Body of pancreas (tissue), 4 donors: Measurements from ENCODE around the gene MAPK8IP3. TPM values are rescaled to one million over a fixed set of nuclear protein-coding genes. Genes with fewer than 3 reads are reported as not detected.
"Not testable (repeated sequence)": the region's sequence is repeated elsewhere in the genome, so short reads cannot be mapped to it uniquely, and the experiment has no call there.

ENCODE experiments used
- ATAC-seq: fragments of 150-250 bp; one replicate; pipeline ENCODE4 v1.9.1; 2016
- DNase-seq, 4 donors: peaks; one replicate each; pipeline ENCODE4 v3.0.0-alpha.2; 2019
- H3K27ac ChIP-seq, 4 donors: fragments of 200-600 bp; sonication (generic); 1 replicate in 3 of 4; 2 replicates in 1 of 4; pipeline versions ENCODE4 v1.5.1 to v1.6.1; 2016 to 2019; ENCODE audit warnings: mild to moderate bottlenecking in 1 of 4, mixed read lengths in 1 of 4, moderate library complexity in 1 of 4
- H3K27me3 ChIP-seq, 2 donors: fragments of 200-600 bp; sonication (generic); one replicate each; pipeline ENCODE4 v1.6.0; 2016; ENCODE audit warnings: mild to moderate bottlenecking in 1 of 2
- H3K36me3 ChIP-seq, 2 donors: fragments of 200-600 bp; sonication (generic); replicated peaks in 1 of 2; 2 replicates each; pipeline ENCODE4 v1.5.1; 2016; ENCODE audit warnings: low read depth in 2 of 2; ENCODE audit not compliant: insufficient read depth in 1 of 2
- H3K4me1 ChIP-seq: fragments of 200-600 bp; sonication (generic); one replicate; pipeline ENCODE4 v1.6.0; 2016
- H3K4me3 ChIP-seq, 2 donors: fragments of 200-600 bp; sonication (generic); 1 replicate in 1 of 2; 2 replicates in 1 of 2; pipeline ENCODE4 v1.5.1; 2016 to 2019
- H3K9me3 ChIP-seq, 3 donors: fragments of 200-600 bp; sonication (generic); 1 replicate in 2 of 3; 2 replicates in 1 of 3; pipeline ENCODE4 v1.5.1; 2016
- POLR2A ChIP-seq, 3 donors: fragments of 450-650 bp; IDR thresholded peaks; one replicate each; pipeline ENCODE4 v1.6.1; 2016; ENCODE audit warnings: antibody characterized with exemption in 3 of 3, mild to moderate bottlenecking in 2 of 3
- WGBS, 2 donors: methylation state at CpG; one replicate each; pipeline ENCODE4 v1.1.5; 2017; 5-methylcytosine and 5-hydroxymethylcytosine counted together
- intact Hi-C: fragments of 100-400 bp; cut with DNase I; formaldehyde crosslinking; loops from one replicate; pipeline ENCODE4 v1.15.1; 2023
- total RNA-seq, 2 donors: library from RNA; depleted of rRNA; stranded (reverse); fragments of >200 nt; gene quantifications; one replicate each; pipeline ENCODE4 v1.1.0, GENCODE V29; 2016
- TF ChIP-seq, protein P1 (sequence below), 7 experiments: fragments of 450-650 bp in 4 of 7; fragments of 200-600 bp in 3 of 7; sonication (generic) in 3 of 7; IDR thresholded peaks; one replicate each; pipeline ENCODE4 v1.5.1; 2016 to 2019; ENCODE audit warnings: antibody characterized with exemption in 7 of 7

Gene MAPK8IP3
- total RNA-seq, 2 donors from 2014 or later: 79.9 to 103 TPM

DNA sequence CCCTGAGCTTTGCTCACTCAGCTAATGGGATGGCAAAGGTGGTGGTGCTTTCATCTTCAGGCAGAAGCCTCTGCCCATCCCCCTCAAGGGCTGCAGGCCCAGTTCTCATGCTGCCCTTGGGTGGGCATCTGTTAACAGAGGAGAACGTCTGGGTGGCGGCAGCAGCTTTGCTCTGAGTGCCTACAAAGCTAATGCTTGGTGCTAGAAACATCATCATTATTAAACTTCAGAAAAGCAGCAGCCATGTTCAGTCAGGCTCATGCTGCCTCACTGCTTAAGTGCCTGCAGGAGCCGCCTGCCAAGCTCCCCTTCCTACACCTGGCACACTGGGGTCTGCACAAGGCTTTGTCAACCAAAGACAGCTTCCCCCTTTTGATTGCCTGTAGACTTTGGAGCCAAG is 5.7 kb upstream of the MAPK8IP3 start:
- no peaks in the 10 kb centered on the region for H3K27me3 ChIP-seq
- H3K9me3 ChIP-seq: no peaks in the 10 kb centered on the region
- ATAC-seq: no peak
- intact Hi-C loops: no loop called here
- H3K4me1 ChIP-seq: no peaks in the 10 kb centered on the region
- TF ChIP-seq, protein P1, sequence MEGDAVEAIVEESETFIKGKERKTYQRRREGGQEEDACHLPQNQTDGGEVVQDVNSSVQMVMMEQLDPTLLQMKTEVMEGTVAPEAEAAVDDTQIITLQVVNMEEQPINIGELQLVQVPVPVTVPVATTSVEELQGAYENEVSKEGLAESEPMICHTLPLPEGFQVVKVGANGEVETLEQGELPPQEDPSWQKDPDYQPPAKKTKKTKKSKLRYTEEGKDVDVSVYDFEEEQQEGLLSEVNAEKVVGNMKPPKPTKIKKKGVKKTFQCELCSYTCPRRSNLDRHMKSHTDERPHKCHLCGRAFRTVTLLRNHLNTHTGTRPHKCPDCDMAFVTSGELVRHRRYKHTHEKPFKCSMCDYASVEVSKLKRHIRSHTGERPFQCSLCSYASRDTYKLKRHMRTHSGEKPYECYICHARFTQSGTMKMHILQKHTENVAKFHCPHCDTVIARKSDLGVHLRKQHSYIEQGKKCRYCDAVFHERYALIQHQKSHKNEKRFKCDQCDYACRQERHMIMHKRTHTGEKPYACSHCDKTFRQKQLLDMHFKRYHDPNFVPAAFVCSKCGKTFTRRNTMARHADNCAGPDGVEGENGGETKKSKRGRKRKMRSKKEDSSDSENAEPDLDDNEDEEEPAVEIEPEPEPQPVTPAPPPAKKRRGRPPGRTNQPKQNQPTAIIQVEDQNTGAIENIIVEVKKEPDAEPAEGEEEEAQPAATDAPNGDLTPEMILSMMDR (IDR thresholded peaks at IDR 0.05): no peak
- TF ChIP-seq POLR2A (IDR thresholded peaks at IDR 0.05): no peak
- DNase-seq: no peak
- H3K4me3 ChIP-seq: no peak overlapping the region
- no peak overlapping the region for H3K27ac ChIP-seq
- WGBS, 2 donors: 85 to 100% methylated on average over 1 to 3 of the region's 3 CpGs
- peaks cover 0 to 13% of the 10 kb centered on the region in 2 donors for H3K36me3 ChIP-seq

DNA sequence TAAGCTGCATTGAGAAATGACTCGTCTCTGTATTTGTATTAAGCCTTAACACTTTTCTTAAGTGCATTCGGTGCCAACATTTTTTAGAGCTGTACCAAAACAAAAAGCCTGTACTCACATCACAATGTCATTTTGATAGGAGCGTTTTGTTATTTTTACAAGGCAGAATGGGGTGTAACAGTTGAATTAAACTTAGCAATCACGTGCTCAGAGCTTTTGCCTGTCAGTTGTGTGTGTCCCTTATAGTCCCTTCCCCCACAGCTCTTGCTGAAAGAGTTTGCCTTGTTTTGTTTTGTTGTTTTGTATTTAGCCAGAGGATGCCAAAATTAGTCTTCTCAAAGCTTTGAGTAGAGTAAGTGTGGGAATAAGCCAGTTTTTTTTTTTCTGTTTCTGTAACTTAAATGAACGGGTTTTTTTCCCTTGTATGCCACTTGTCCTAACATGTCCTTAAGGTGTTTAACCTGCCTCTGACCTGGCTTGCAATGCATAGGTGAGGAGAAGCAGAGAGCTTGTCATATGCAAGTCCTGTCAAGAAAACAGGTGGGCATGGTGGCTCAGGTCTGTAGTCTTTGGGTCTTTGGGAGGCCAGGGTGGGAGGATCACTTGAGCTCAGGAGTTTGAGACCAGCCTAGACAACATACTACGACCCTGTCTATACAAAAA is 4.6 kb upstream of the MAPK8IP3 start:
- Histone ChIP-seq H3K27ac (no peak overlapping the region), H3K9me3 (no peaks in the 10 kb centered on the region), H3K27me3 (no peaks in the 10 kb centered on the region), H3K36me3 (peaks cover 0 to 13% of the 10 kb centered on the region in 2 donors), H3K4me3 (no peak overlapping the region), H3K4me1 (no peaks in the 10 kb centered on the region)
- ATAC-seq (no peak), DNase-seq (no peak)
- TF ChIP-seq POLR2A (IDR thresholded peaks at IDR 0.05): no peak
- TF ChIP-seq, protein P1 (IDR thresholded peaks at IDR 0.05): no peak
- intact Hi-C loops: no loop called here
- 86 to 88% methylated on average over 6 of the region's 6 CpGs for WGBS, 2 donors

DNA sequence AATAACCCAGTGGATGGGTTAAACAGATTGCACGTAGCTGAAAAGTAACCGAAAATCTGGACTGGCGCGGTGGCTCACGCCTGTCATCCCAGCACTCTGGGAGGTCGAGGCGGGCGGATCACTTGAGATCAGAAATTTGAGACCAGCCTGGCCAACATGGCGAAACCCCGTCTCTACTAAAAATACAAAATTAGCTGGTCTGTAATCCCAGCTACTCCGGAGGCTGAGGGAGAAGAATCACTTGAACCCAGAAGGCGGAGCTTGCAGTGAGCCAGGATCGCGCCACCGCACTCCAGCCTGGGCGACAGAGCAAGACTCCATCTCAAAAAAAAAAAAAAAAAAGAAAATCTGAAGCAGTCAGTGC is 689 bp upstream of the MAPK8IP3 start:
- H3K36me3 ChIP-seq, H3K9me3 ChIP-seq, H3K27me3 ChIP-seq, intact Hi-C loops: not testable (repeated sequence)
- ATAC-seq (peak; percentile 24), DNase-seq (peak in 2 of 4 donors; percentile 23 to 29)
- peak overlapping the region; percentile 71 to 92 (median 90) for H3K27ac ChIP-seq
- H3K4me3 ChIP-seq: peak overlapping the region; percentile 29 to 81
- WGBS, 2 donors: 0 to 1% methylated on average over 16 of the region's 16 CpGs
- peaks cover 30% of the 10 kb centered on the region for H3K4me1 ChIP-seq

DNA sequence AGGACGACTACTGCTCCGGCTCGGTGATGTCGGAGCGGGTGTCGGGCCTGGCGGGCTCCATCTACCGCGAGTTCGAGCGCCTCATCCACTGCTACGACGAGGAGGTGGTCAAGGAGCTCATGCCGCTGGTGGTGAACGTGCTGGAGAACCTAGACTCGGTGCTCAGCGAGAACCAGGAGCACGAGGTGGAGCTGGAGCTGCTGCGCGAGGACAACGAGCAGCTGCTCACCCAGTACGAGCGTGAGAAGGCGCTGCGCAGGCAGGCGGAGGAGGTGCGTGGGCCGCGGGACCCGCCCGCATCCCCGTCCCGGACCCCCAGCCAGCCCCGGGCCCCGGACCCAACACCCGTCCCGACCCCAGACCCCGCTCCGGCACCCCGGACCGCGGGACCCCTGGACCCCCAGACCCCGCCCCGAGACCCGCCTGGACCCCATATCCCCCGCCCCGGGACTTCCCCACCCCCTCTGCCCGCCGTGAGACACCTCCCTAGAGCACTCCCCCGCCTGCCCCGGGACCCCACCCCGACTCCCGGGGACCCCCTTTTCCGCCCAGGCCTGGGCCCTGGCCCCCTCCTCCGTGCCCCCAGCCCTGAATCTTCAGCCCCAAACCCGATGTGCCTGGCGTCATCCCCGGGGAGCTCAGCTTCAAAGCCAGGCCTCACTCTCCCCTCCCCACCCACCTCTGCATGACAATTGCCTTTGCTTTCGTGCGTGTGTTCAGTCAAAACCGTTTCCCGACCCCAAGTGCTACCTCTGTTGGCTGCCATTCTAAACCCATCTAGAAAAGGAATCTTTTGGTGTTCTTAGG is 594 bp downstream of the MAPK8IP3 start:
- DNase-seq: peak in 1 of 4 donors; percentile 33
- Histone ChIP-seq H3K36me3 (no peaks in the 10 kb centered on the region), H3K27me3 (no peaks in the 10 kb centered on the region), H3K4me1 (peaks cover 30% of the 10 kb centered on the region), H3K4me3 (peak overlapping the region; percentile 63 to 81), H3K9me3 (no peaks in the 10 kb centered on the region), H3K27ac (peak overlapping the region; percentile 71 to 92 (median 90))
- TF ChIP-seq, protein P1 (IDR thresholded peaks at IDR 0.05): no peak
- TF ChIP-seq POLR2A (IDR thresholded peaks at IDR 0.05): no peak
- ATAC-seq: peak; percentile 12
- 0% methylated on average over 4 to 45 of the region's 62 CpGs for WGBS, 2 donors
- intact Hi-C loops: no loop called here

DNA sequence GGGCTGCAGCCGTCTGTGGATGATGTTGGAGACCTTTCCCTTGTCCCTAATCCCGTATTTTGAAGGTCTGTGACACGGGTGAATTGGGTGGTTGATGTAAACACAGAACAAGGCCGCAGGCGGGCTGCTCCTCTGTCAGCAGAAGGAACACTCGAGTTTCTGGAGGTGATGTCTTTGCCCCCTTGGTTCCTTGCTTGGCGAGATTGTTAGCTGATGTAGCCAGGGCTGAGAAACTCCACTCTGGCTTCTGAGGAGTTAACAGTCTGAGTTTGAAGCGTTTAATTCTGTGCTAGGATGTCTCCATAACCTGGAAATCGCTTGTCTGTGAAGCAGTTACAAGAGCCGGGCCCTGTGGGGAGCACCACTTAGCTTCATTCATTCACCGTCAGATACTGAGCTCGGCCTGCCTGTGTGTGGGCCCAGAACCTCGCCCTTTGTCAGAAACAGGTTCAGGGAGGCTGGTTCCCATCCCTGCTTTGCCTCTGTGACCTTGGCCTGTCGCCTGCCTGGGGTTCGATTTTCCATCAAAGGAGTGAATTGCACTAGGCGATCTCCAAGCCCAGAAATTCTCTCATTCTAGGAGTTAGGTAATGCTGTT is 1.3 kb downstream of the MAPK8IP3 start:
- WGBS, 2 donors: 1 to 6% methylated on average over 11 to 16 of the region's 16 CpGs
- intact Hi-C loops: no loop called here
- DNase-seq (peak; percentile 28 to 42 (median 32)), ATAC-seq (no peak)
- TF ChIP-seq, protein P1 (IDR thresholded peaks at IDR 0.05): no peak
- no peak for TF ChIP-seq POLR2A (IDR thresholded peaks at IDR 0.05)
- H3K27ac ChIP-seq: peak overlapping the region in 3 of 4 donors; percentile 71 to 92 (median 89)
- H3K36me3 ChIP-seq: no peaks in the 10 kb centered on the region
- no peaks in the 10 kb centered on the region for H3K9me3 ChIP-seq
- peaks cover 30% of the 10 kb centered on the region for H3K4me1 ChIP-seq
- peak overlapping the region; percentile 63 to 81 for H3K4me3 ChIP-seq
- H3K27me3 ChIP-seq: no peaks in the 10 kb centered on the region
